Dendritic cell treated with granulocyte-macrophage colony-stimulating factor and Interleukin-4, amounts not matched to agents 40 ng/mL and 50 ng/mL, for 4 days (primary cell): ENCODE data around the gene PAN3.
"Not testable (repeated sequence)": the region's sequence is repeated elsewhere in the genome, so short reads cannot be mapped to it uniquely, and the experiment has no call there.

Experiments used
- H3K27ac Mint-ChIP-seq: one replicate; pipeline ENCODE4 v1.8.0; 2022; ENCODE audit warnings: mild to moderate bottlenecking, mixed read lengths
- H3K27me3 Mint-ChIP-seq: one replicate; pipeline ENCODE4 v1.8.0; 2022; ENCODE audit warnings: mild to moderate bottlenecking, mixed read lengths
- H3K36me3 Mint-ChIP-seq: one replicate; pipeline ENCODE4 v1.8.0; 2022; ENCODE audit warnings: low read depth, mixed read lengths
- H3K4me1 Mint-ChIP-seq: one replicate; pipeline ENCODE4 v1.8.0; 2022; ENCODE audit warnings: low read depth, mixed read lengths
- H3K4me3 Mint-ChIP-seq: one replicate; pipeline ENCODE4 v1.8.0; 2022; ENCODE audit warnings: mild to moderate bottlenecking, moderate library complexity, mixed read lengths
- H3K9me3 Mint-ChIP-seq: one replicate; pipeline ENCODE4 v1.8.0; 2022; ENCODE audit warnings: mixed read lengths
- intact Hi-C: fragments of 100-400 bp; cut with micrococcal nuclease; formaldehyde crosslinking; loops from one replicate; pipeline ENCODE4 v1.15.0; 2022

Gene PAN3

GRCh38 chr13:28120317-28120716 lies 18.0 kb upstream of the PAN3 start:
- Mint-ChIP-seq H3K36me3 (no peaks in the 10 kb centered on the region), H3K27ac (no peak overlapping the region), H3K4me1 (peaks cover 11% of the 10 kb centered on the region), H3K4me3 (no peak overlapping the region), H3K27me3 (no peaks in the 10 kb centered on the region), H3K9me3 (no peaks in the 10 kb centered on the region)
- intact Hi-C loops, result no loop called here

GRCh38 chr13:28121224-28121623 lies 17.1 kb upstream of the PAN3 start:
- H3K4me1 Mint-ChIP-seq, result peaks cover 11% of the 10 kb centered on the region

GRCh38 chr13:28128030-28128429 lies 10.3 kb upstream of the PAN3 start:
- Mint-ChIP-seq H3K4me3 (no peak overlapping the region), H3K27ac (no peak overlapping the region), H3K27me3 (no peaks in the 10 kb centered on the region), H3K36me3 (no peaks in the 10 kb centered on the region), H3K9me3 (no peaks in the 10 kb centered on the region), H3K4me1 (no peaks in the 10 kb centered on the region)
- intact Hi-C loops, result no loop called here

More at GRCh38 chr13:28121224-28121623, 17.1 kb upstream of the PAN3 start:
- Mint-ChIP-seq H3K27ac (no peak overlapping the region), H3K27me3 (no peaks in the 10 kb centered on the region), H3K36me3 (no peaks in the 10 kb centered on the region), H3K9me3 (no peaks in the 10 kb centered on the region), H3K4me3 (no peak overlapping the region)
- intact Hi-C loops, result no loop called here

- Mint-ChIP-seq H3K4me3 (no peak overlapping the region), H3K9me3 (no peaks in the 10 kb centered on the region), H3K4me1 (no peaks in the 10 kb centered on the region), H3K36me3 (no peaks in the 10 kb centered on the region), H3K27me3 (no peaks in the 10 kb centered on the region), H3K27ac (no peak overlapping the region)
- intact Hi-C loops, result no loop called here
These were observed 9.4 kb upstream of the PAN3 start for GRCh38 chr13:28128926-28129325.

GRCh38 chr13:28129911-28130693 lies 8.2 kb upstream of the PAN3 start:
- no peaks in the 10 kb centered on the region for H3K27me3 Mint-ChIP-seq
- H3K9me3 Mint-ChIP-seq, result no peaks in the 10 kb centered on the region
- no peak overlapping the region for H3K4me3 Mint-ChIP-seq
- no peak overlapping the region for H3K27ac Mint-ChIP-seq
- H3K4me1 Mint-ChIP-seq, result no peaks in the 10 kb centered on the region
- H3K36me3 Mint-ChIP-seq, result no peaks in the 10 kb centered on the region
- intact Hi-C loops, result no loop called here

GRCh38 chr13:28131646-28132045 lies 6.7 kb upstream of the PAN3 start:
- Mint-ChIP-seq H3K27ac (no peak overlapping the region), H3K9me3 (no peaks in the 10 kb centered on the region), H3K27me3 (no peaks in the 10 kb centered on the region), H3K36me3 (no peaks in the 10 kb centered on the region), H3K4me3 (no peak overlapping the region), H3K4me1 (peaks cover 11% of the 10 kb centered on the region)
- intact Hi-C loops, result no loop called here

GRCh38 chr13:28136916-28137315 lies 1.4 kb upstream of the PAN3 start:
- Mint-ChIP-seq H3K27me3 (no peaks in the 10 kb centered on the region), H3K27ac (peak overlapping the region; percentile 99), H3K4me3 (peak overlapping the region; percentile 83), H3K4me1 (peaks cover 47% of the 10 kb centered on the region), H3K9me3 (no peaks in the 10 kb centered on the region), H3K36me3 (peaks cover 25% of the 10 kb centered on the region)
- intact Hi-C loops, result loop anchor here (5.0 kb wide), 2 partner anchors 95 to 520 kb away; partner anchors contain the start of gene POMP

GRCh38 chr13:28137596-28137995 lies 749 bp upstream of the PAN3 start:
- Mint-ChIP-seq H3K4me1 (peaks cover 54% of the 10 kb centered on the region), H3K4me3 (peak overlapping the region; percentile 83), H3K36me3 (peaks cover 25% of the 10 kb centered on the region), H3K9me3 (no peaks in the 10 kb centered on the region), H3K27me3 (no peaks in the 10 kb centered on the region), H3K27ac (peak overlapping the region; percentile 99)
- intact Hi-C loops, result loop anchor here (5.0 kb wide), 2 partner anchors 95 to 520 kb away; partner anchors contain the start of gene POMP

- intact Hi-C loops, result loop anchor here (5.0 kb wide), 2 partner anchors 97 to 518 kb away; partner anchors contain the start of gene POMP
- Mint-ChIP-seq H3K9me3 (no peaks in the 10 kb centered on the region), H3K27ac (peak overlapping the region; percentile 99), H3K4me3 (peak overlapping the region; percentile 83), H3K36me3 (peaks cover 25% of the 10 kb centered on the region), H3K27me3 (no peaks in the 10 kb centered on the region), H3K4me1 (peaks cover 58% of the 10 kb centered on the region)
These were observed 568 bp downstream of the PAN3 start for GRCh38 chr13:28138756-28139470.

- peaks cover 39% of the 10 kb centered on the region for H3K36me3 Mint-ChIP-seq
- no peaks in the 10 kb centered on the region for H3K27me3 Mint-ChIP-seq
- intact Hi-C loops, result no loop called here
- H3K9me3 Mint-ChIP-seq, result no peaks in the 10 kb centered on the region
- peak overlapping the region; percentile 83 for H3K4me3 Mint-ChIP-seq
- H3K4me1 Mint-ChIP-seq, result peaks cover 58% of the 10 kb centered on the region
- H3K27ac Mint-ChIP-seq, result peak overlapping the region; percentile 99
These were observed 2.2 kb downstream of the PAN3 start for GRCh38 chr13:28140433-28141125.

- peak overlapping the region; percentile 32 for H3K4me3 Mint-ChIP-seq
- H3K9me3 Mint-ChIP-seq, intact Hi-C loops, H3K27me3 Mint-ChIP-seq: not testable (repeated sequence)
- H3K27ac Mint-ChIP-seq, result peak overlapping the region; percentile 56
- H3K36me3 Mint-ChIP-seq, result peaks cover 41% of the 10 kb centered on the region
- peaks cover 57% of the 10 kb centered on the region for H3K4me1 Mint-ChIP-seq
These were observed 3.2 kb downstream of the PAN3 start for GRCh38 chr13:28141542-28141941.

- intact Hi-C loops, result no loop called here
- no peaks in the 10 kb centered on the region for H3K27me3 Mint-ChIP-seq
- peaks cover 43% of the 10 kb centered on the region for H3K4me1 Mint-ChIP-seq
- no peaks in the 10 kb centered on the region for H3K9me3 Mint-ChIP-seq
- no peak overlapping the region for H3K27ac Mint-ChIP-seq
- peaks cover 27% of the 10 kb centered on the region for H3K36me3 Mint-ChIP-seq
- H3K4me3 Mint-ChIP-seq, result no peak overlapping the region
These were observed 6.7 kb downstream of the PAN3 start for GRCh38 chr13:28145049-28145448.

- no peak overlapping the region for H3K27ac Mint-ChIP-seq
These were observed 9.2 kb downstream of the PAN3 start for GRCh38 chr13:28147495-28147894.

GRCh38 chr13:28159057-28159456 lies 20.7 kb downstream of the PAN3 start:
- no peaks in the 10 kb centered on the region for H3K27me3 Mint-ChIP-seq

More at GRCh38 chr13:28147495-28147894, 9.2 kb downstream of the PAN3 start:
- Mint-ChIP-seq H3K36me3 (peaks cover 21% of the 10 kb centered on the region), H3K9me3 (no peaks in the 10 kb centered on the region), H3K4me3 (no peak overlapping the region), H3K27me3 (no peaks in the 10 kb centered on the region), H3K4me1 (peaks cover 32% of the 10 kb centered on the region)
- intact Hi-C loops, result no loop called here

More at GRCh38 chr13:28159057-28159456, 20.7 kb downstream of the PAN3 start:
- H3K36me3 Mint-ChIP-seq, result peaks cover 43% of the 10 kb centered on the region
- intact Hi-C loops, result no loop called here
- H3K9me3 Mint-ChIP-seq, result peaks cover 15% of the 10 kb centered on the region
- no peak overlapping the region for H3K4me3 Mint-ChIP-seq
- H3K27ac Mint-ChIP-seq, result no peak overlapping the region
- H3K4me1 Mint-ChIP-seq, result peaks cover 19% of the 10 kb centered on the region
